Glutamatergic neuron (in vitro differentiated cells): ENCODE measurements around the gene PNKD. TPM values are rescaled to one million over a fixed set of nuclear protein-coding genes. Genes with fewer than 3 reads are reported as not detected.

Experiments used
- DNase-seq: peaks from one replicate; pipeline ENCODE4 v3.0.0; 2022
- H3K27ac Mint-ChIP-seq: one replicate; pipeline ENCODE4 v1.8.0; 2020; ENCODE audit warnings: mild to moderate bottlenecking, mixed read lengths, inconsistent platforms; ENCODE audit not compliant: unreplicated experiment
- H3K27me3 Mint-ChIP-seq: one replicate; pipeline ENCODE4 v1.8.0; 2020; ENCODE audit warnings: mild to moderate bottlenecking, moderate library complexity, mixed read lengths, inconsistent platforms; ENCODE audit not compliant: unreplicated experiment
- H3K36me3 Mint-ChIP-seq: one replicate; pipeline ENCODE4 v1.8.0; 2020; ENCODE audit warnings: mild to moderate bottlenecking, mixed read lengths, inconsistent platforms; ENCODE audit not compliant: unreplicated experiment
- H3K4me1 Mint-ChIP-seq: one replicate; pipeline ENCODE4 v1.8.0; 2020; ENCODE audit warnings: mild to moderate bottlenecking, low read depth, mixed read lengths, inconsistent platforms; ENCODE audit not compliant: unreplicated experiment
- H3K4me3 Mint-ChIP-seq: one replicate; pipeline ENCODE4 v1.8.0; 2020; ENCODE audit warnings: mild to moderate bottlenecking, mixed read lengths, inconsistent platforms; ENCODE audit not compliant: unreplicated experiment
- H3K9me3 Mint-ChIP-seq: one replicate; pipeline ENCODE4 v1.8.0; 2020; ENCODE audit warnings: mild to moderate bottlenecking, moderate library complexity, mixed read lengths, inconsistent platforms; ENCODE audit not compliant: unreplicated experiment
- CTCF ChIP-seq: fragments of 200-600 bp; sonication (generic); IDR thresholded peaks from one replicate; pipeline ENCODE4 v1.5.0; 2021; ENCODE audit not compliant: partially characterized antibody, unreplicated experiment
- total RNA-seq: library from RNA; stranded (reverse); fragmentation: NEBNext Ultra II Directional; extraction: Animal tissue kit (Norgen Biotek cat#: 25700); gene quantifications from one replicate; pipeline ENCODE4 v1.2.1, GENCODE V29; 2021; ENCODE audit not compliant: unreplicated experiment

The PNKD gene
- total RNA-seq, 1 donor from 2014 or later = 44.2 TPM

- Mint-ChIP-seq H3K36me3 (peaks cover 4% of the 10 kb centered on the region), H3K4me1 (peaks cover 28% of the 10 kb centered on the region), H3K27me3 (peaks cover 14% of the 10 kb centered on the region), H3K27ac (peak within 1 kb of the TSS; percentile 95), H3K9me3 (peaks cover 2% of the 10 kb centered on the region), H3K4me3 (peak within 1 kb of the TSS; percentile 80)
- TF ChIP-seq CTCF = no peak
- peak; percentile 63 for DNase-seq
These were observed 9.4 kb upstream of the PNKD start, which contains the start of gene GPBAR1 for GRCh38 chr2:218260742-218261422. GPBAR1 (plus strand) TSS chr2:218261015; CDS start chr2:218262725, 1,710 bp downstream.

DNA sequence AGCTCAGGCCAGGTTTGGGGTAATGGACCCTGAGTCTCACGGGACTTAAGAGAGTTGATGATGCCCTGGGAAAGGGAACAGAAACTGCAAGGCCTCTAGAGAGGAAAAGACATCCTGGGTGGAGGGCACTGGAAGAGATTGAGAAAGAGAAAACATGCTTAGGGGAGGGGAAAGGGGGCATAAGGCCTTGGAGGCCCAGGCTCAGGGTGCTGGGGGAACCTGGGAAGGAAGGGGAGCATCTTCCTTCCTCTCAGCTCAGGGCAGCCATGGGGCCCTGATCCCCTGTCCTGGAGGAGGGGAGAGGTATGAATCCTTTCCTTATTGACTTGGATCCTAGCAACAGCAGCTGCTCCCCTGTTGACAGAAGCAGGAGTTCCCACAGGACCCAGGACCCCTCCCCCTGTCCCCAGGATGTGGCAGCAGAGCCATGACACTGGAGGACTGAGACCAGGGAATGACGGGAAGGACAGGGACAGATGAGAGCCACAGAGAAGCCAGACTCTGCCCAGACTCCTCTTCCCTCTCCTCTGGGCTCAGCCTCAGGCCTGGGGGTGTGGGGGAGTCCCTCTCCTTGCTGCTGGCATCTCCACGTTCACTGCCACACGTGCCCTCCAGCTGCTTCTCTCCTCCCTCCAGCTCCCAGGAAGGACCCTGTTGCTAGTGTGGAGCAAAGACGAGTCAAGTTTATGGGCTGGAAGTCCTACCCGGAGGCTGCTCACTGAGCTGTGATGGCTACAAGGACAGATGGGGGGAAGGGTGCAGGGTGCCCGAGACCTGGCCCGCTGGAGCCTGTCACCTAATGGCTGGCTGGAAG lies 8.7 kb upstream of the PNKD start:
- H3K4me1 Mint-ChIP-seq = peaks cover 28% of the 10 kb centered on the region
- H3K27me3 Mint-ChIP-seq = peaks cover 14% of the 10 kb centered on the region
- TF ChIP-seq CTCF = no peak
- DNase-seq = peak; percentile 69
- peak overlapping the region; percentile 80 for H3K4me3 Mint-ChIP-seq
- H3K27ac Mint-ChIP-seq = peak overlapping the region; percentile 95
- H3K9me3 Mint-ChIP-seq = peaks cover 3% of the 10 kb centered on the region
- H3K36me3 Mint-ChIP-seq = peaks cover 4% of the 10 kb centered on the region

- H3K27ac Mint-ChIP-seq = no peak overlapping the region
- H3K4me3 Mint-ChIP-seq = no peak overlapping the region
- no peak for DNase-seq
- H3K4me1 Mint-ChIP-seq = peaks cover 28% of the 10 kb centered on the region
- H3K9me3 Mint-ChIP-seq = peaks cover 3% of the 10 kb centered on the region
- H3K27me3 Mint-ChIP-seq = peaks cover 14% of the 10 kb centered on the region
- peaks cover 4% of the 10 kb centered on the region for H3K36me3 Mint-ChIP-seq
- no peak for TF ChIP-seq CTCF
These were observed 8.1 kb upstream of the PNKD start for GRCh38 chr2:218262237-218262600.

GRCh38 chr2:218262631-218263586 lies 7.4 kb upstream of the PNKD start:
- no peak for DNase-seq
- peaks cover 26% of the 10 kb centered on the region for H3K4me1 Mint-ChIP-seq
- H3K27ac Mint-ChIP-seq = no peak overlapping the region
- H3K9me3 Mint-ChIP-seq = peaks cover 3% of the 10 kb centered on the region
- H3K27me3 Mint-ChIP-seq = peaks cover 10% of the 10 kb centered on the region
- no peak for TF ChIP-seq CTCF
- H3K4me3 Mint-ChIP-seq = no peak overlapping the region
- peaks cover 4% of the 10 kb centered on the region for H3K36me3 Mint-ChIP-seq
